Fibroblast of lung (primary cell): ENCODE measurements around the gene VGLL1. TPM values are rescaled to one million over a fixed set of nuclear protein-coding genes. Genes with fewer than 3 reads are reported as not detected.

ENCODE experiments used
- DNase-seq, 2 donors: peaks; one replicate each; pipeline versions ENCODE4 v3.0.0 to v3.0.0-alpha.2; 2010; ENCODE audit warnings: low read depth in 2 of 2
- H2AFZ ChIP-seq: 2 replicates; pipeline ENCODE4 v1.5.1; 2012; ENCODE audit warnings: low read length, control low read depth, inconsistent platforms
- H3K27ac ChIP-seq: 2 replicates; pipeline ENCODE4 v1.5.1; 2011; ENCODE audit warnings: low read length, control low read depth; ENCODE audit not compliant: insufficient read depth
- H3K27me3 ChIP-seq: 2 replicates; pipeline ENCODE4 v1.5.1; 2011; ENCODE audit warnings: mild to moderate bottlenecking, low read length; ENCODE audit not compliant: control insufficient read depth, insufficient read depth
- H3K36me3 ChIP-seq: 2 replicates; pipeline ENCODE4 v1.5.1; 2011; ENCODE audit warnings: low read length; ENCODE audit not compliant: control insufficient read depth, insufficient read depth
- H3K4me1 ChIP-seq: 2 replicates; pipeline ENCODE4 v1.5.1; 2011; ENCODE audit warnings: low read length; ENCODE audit not compliant: control insufficient read depth, insufficient read depth; ENCODE audit errors: extremely low read depth
- H3K4me2 ChIP-seq: 2 replicates; pipeline ENCODE4 v1.5.1; 2011; ENCODE audit warnings: low read length, control low read depth; ENCODE audit not compliant: insufficient read depth; ENCODE audit errors: extremely low read depth
- H3K4me3 ChIP-seq, 4 experiments: fragments of 200-600 bp in 1 of 4; sonication (generic) in 1 of 4; replicated peaks in 1 of 4; 2 replicates each; pipeline ENCODE4 v1.5.1; 2011 to 2016; ENCODE audit warnings: low read length in 4 of 4, low read depth in 3 of 4, mild to moderate bottlenecking in 3 of 4, control low read depth in 2 of 4, inconsistent platforms in 1 of 4, mixed read lengths in 1 of 4; ENCODE audit not compliant: insufficient read depth in 1 of 4; ENCODE audit errors: control extremely low read depth in 1 of 4
- H3K79me2 ChIP-seq: 2 replicates; pipeline ENCODE4 v1.5.1; 2012; ENCODE audit warnings: mild to moderate bottlenecking, low read length, inconsistent platforms; ENCODE audit not compliant: control insufficient read depth, insufficient read depth
- H3K9ac ChIP-seq: 2 replicates; pipeline ENCODE4 v1.5.1; 2011; ENCODE audit warnings: mild to moderate bottlenecking, low read length, control low read depth; ENCODE audit not compliant: insufficient read depth
- H3K9me3 ChIP-seq: 2 replicates; pipeline ENCODE4 v1.5.1; 2012; ENCODE audit warnings: low read depth, low read length; ENCODE audit not compliant: control insufficient read depth, insufficient read depth
- H4K20me1 ChIP-seq: 2 replicates; pipeline ENCODE4 v1.5.1; 2011; ENCODE audit warnings: low read length; ENCODE audit not compliant: control insufficient read depth, insufficient read depth; ENCODE audit errors: extremely low read depth
- EZH2 ChIP-seq: IDR thresholded peaks from 2 replicates; pipeline ENCODE4 v1.5.1; 2012; ENCODE audit warnings: low read length, control low read depth, mild to moderate bottlenecking; ENCODE audit errors: missing control alignments
- polyA plus RNA-seq, 2 donors: library from polyadenylated mRNA; depleted of rRNA in 1 of 2; stranded (reverse) in 1 of 2; unstranded in 1 of 2; fragments of >200 nt; gene quantifications; 2 replicates each; pipeline ENCODE4 v1.2.1, GENCODE V29; 2011 to 2012; ENCODE audit warnings: missing spikeins in 1 of 2
- total RNA-seq: library from RNA; depleted of rRNA; stranded (reverse); fragments of >200 nt; gene quantifications from 2 replicates; pipeline ENCODE4 v1.2.1, GENCODE V29; 2014
- TF ChIP-seq, protein P1 (sequence below), 2 donors: IDR thresholded peaks in 1 of 2; conservative IDR thresholded peaks in 1 of 2; 1 replicate in 1 of 2; 2 replicates in 1 of 2; pipeline ENCODE4 v1.5.1; 2011 to 2012; ENCODE audit warnings: low read length in 2 of 2, control low read depth in 1 of 2, inconsistent platforms in 1 of 2, low read depth in 1 of 2, mild to moderate bottlenecking in 1 of 2

The VGLL1 gene
- total and polyA plus RNA-seq, 2 donors (not counting 1 experiment from before 2014, with no cell fraction given), result not detected

DNA sequence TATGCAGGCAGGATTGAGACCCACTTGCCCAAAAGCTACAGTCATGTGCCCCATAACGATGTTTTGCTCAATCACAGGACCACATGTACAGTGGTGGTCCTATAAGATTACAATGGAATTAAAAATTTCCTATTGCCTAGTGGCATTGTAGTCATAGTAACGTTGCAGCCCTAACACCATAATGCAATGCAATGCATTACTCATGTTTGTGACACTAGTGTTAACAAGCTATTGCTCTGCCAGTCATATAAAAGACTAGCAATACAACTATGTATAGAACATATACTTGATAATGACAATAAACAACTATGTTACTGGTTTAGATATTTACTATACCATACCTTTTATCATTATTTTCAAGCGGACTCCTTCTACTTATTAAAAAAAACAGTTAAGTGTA is 50.6 kb downstream of the VGLL1 start:
- no peaks in the 10 kb centered on the region for H4K20me1 ChIP-seq
- H3K36me3 ChIP-seq, result no peaks in the 10 kb centered on the region
- H3K9me3 ChIP-seq, result no peaks in the 10 kb centered on the region
- H3K4me3 ChIP-seq, result no peak overlapping the region
- H3K27ac ChIP-seq, result no peak overlapping the region
- TF ChIP-seq EZH2, result no peak
- TF ChIP-seq, protein P1, sequence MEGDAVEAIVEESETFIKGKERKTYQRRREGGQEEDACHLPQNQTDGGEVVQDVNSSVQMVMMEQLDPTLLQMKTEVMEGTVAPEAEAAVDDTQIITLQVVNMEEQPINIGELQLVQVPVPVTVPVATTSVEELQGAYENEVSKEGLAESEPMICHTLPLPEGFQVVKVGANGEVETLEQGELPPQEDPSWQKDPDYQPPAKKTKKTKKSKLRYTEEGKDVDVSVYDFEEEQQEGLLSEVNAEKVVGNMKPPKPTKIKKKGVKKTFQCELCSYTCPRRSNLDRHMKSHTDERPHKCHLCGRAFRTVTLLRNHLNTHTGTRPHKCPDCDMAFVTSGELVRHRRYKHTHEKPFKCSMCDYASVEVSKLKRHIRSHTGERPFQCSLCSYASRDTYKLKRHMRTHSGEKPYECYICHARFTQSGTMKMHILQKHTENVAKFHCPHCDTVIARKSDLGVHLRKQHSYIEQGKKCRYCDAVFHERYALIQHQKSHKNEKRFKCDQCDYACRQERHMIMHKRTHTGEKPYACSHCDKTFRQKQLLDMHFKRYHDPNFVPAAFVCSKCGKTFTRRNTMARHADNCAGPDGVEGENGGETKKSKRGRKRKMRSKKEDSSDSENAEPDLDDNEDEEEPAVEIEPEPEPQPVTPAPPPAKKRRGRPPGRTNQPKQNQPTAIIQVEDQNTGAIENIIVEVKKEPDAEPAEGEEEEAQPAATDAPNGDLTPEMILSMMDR (conservative IDR thresholded peaks at IDR 0.05 in 1 of 2, IDR thresholded peaks at IDR 0.05 in 1 of 2; ENCODE audit: low read depth in 1 of 2, low read length in 2 of 2), result no peak
- H3K4me2 ChIP-seq, result no peak overlapping the region
- H3K9ac ChIP-seq, result no peak overlapping the region
- H3K79me2 ChIP-seq, result no peaks in the 10 kb centered on the region
- DNase-seq, result no peak
- no peak overlapping the region for H2AFZ ChIP-seq
- H3K27me3 ChIP-seq, result no peaks in the 10 kb centered on the region
- no peaks in the 10 kb centered on the region for H3K4me1 ChIP-seq

DNA sequence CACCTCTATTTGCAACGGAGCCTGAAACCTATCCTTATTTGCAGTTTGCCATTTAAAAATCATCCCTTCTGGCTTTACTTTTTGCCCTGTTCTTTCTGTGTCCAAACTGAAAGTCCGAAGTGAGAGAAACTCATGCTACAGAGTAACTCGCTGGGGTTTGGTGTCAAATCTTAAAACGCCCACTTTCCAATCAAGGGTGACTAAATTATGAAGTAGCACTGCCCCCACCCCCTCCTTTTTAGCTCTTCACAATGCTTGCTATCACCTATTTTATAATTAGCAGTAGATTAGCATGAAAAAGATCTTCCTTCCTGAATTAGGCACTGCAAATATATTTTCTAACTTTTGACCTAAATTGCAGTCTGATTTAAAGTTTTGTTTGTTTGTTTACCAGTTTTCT is 52.5 kb downstream of the VGLL1 start:
- Histone ChIP-seq H3K27me3 (no peaks in the 10 kb centered on the region), H3K27ac (no peak overlapping the region), H3K79me2 (no peaks in the 10 kb centered on the region), H2AFZ (no peak overlapping the region), H3K4me2 (no peak overlapping the region), H3K36me3 (no peaks in the 10 kb centered on the region), H3K9me3 (no peaks in the 10 kb centered on the region), H3K4me3 (no peak overlapping the region), H3K9ac (no peak overlapping the region), H3K4me1 (no peaks in the 10 kb centered on the region), H4K20me1 (no peaks in the 10 kb centered on the region)
- TF ChIP-seq, protein P1 (conservative IDR thresholded peaks at IDR 0.05 in 1 of 2, IDR thresholded peaks at IDR 0.05 in 1 of 2; ENCODE audit: low read depth in 1 of 2, low read length in 2 of 2), result no peak
- TF ChIP-seq EZH2, result no peak
- DNase-seq, result no peak

DNA sequence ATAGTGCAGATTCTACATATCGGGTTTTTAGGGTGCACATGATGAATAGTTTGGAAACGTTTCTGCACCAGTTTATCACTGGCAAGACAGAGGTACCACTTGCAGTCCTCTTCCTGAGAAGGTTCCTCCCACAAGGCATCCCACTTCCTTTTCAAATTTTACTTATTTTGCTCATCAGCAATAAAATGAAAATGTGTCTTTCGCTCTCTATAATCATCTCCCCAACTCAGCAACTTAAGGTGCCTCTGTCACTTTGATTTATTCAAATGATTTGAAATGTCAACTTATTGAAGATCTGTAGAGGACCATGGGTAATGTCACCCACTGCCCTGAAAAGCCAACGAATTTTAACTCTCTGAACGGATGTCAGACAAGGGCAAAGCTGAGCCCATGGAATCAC is 53.2 kb downstream of the VGLL1 start:
- no peak for TF ChIP-seq EZH2
- TF ChIP-seq, protein P1 (conservative IDR thresholded peaks at IDR 0.05 in 1 of 2, IDR thresholded peaks at IDR 0.05 in 1 of 2; ENCODE audit: low read depth in 1 of 2, low read length in 2 of 2), result no peak
- H3K9ac ChIP-seq, result no peak overlapping the region
- no peak overlapping the region for H3K4me2 ChIP-seq
- no peaks in the 10 kb centered on the region for H3K36me3 ChIP-seq
- H3K27me3 ChIP-seq, result no peaks in the 10 kb centered on the region
- H3K9me3 ChIP-seq, result no peaks in the 10 kb centered on the region
- no peaks in the 10 kb centered on the region for H3K4me1 ChIP-seq
- H2AFZ ChIP-seq, result no peak overlapping the region
- H4K20me1 ChIP-seq, result no peaks in the 10 kb centered on the region
- H3K4me3 ChIP-seq, result no peak overlapping the region
- DNase-seq, result no peak
- H3K27ac ChIP-seq, result no peak overlapping the region
- H3K79me2 ChIP-seq, result no peaks in the 10 kb centered on the region
